ENCODE data around the gene COMTD1. TPM values are rescaled to one million over a fixed set of nuclear protein-coding genes. Genes with fewer than 3 reads are reported as not detected.
A peak's percentile ranks its signal among the peaks of the same experiment; 100 is the strongest.
"Not testable (repeated sequence)": the region's sequence is repeated elsewhere in the genome, so short reads cannot be mapped to it uniquely, and the experiment has no call there.

The COMTD1 gene
- total RNA-seq, 3 donors from 2014 or later (not counting 1 experiment from before 2014, with no cell fraction given), result 19.9 to 25.1 (median 20.1) TPM

GRCh38 chr10:75226656-75227055 lies 9.1 kb downstream of the COMTD1 start:
- H3K27ac ChIP-seq (ENCODE audit: low read length), result no peak overlapping the region

GRCh38 chr10:75226095-75226494 lies 9.7 kb downstream of the COMTD1 start:
- H3K27me3 ChIP-seq (ENCODE audit: control insufficient read depth, insufficient read depth, low read length), result no peaks in the 10 kb centered on the region
- Mint-ChIP-seq H3K36me3 (peaks cover 9% of the 10 kb centered on the region), H3K27ac (peak overlapping the region; percentile 57 to 81), H3K4me1 (peaks cover 40 to 41% of the 10 kb centered on the region in 2 donors), H3K27me3 (ENCODE audit: low read depth in 2 of 2) (no peaks in the 10 kb centered on the region), H3K9me3 (no peaks in the 10 kb centered on the region), H3K4me3 (no peak overlapping the region)
- WGBS (ENCODE audit: insufficient coverage), result 100% methylated on average over 2 of the region's 2 CpGs
- H3K9me3 ChIP-seq (ENCODE audit: control insufficient read depth, insufficient read depth, low read length), result no peaks in the 10 kb centered on the region
- H3K36me3 ChIP-seq (ENCODE audit: control insufficient read depth, insufficient read depth, low read length), result peaks cover 75% of the 10 kb centered on the region
- TF ChIP-seq CTCF (IDR thresholded peaks at IDR 0.05), result no peak
- intact Hi-C loops (cut with micrococcal nuclease), result no loop called here
- no peak overlapping the region for H3K27ac ChIP-seq (ENCODE audit: low read length)
- H3K4me1 ChIP-seq (ENCODE audit: control insufficient read depth, insufficient read depth, low read length), result no peaks in the 10 kb centered on the region
- DNase-seq (no peak), ATAC-seq (no peak)
- H3K4me3 ChIP-seq (ENCODE audit: low read length), result no peak overlapping the region

More at GRCh38 chr10:75226656-75227055, 9.1 kb downstream of the COMTD1 start:
- Mint-ChIP-seq H3K27me3 (ENCODE audit: low read depth in 2 of 2) (no peaks in the 10 kb centered on the region), H3K4me3 (no peak overlapping the region), H3K4me1 (peaks cover 40% of the 10 kb centered on the region in 2 donors), H3K9me3 (no peaks in the 10 kb centered on the region), H3K36me3 (peaks cover 6% of the 10 kb centered on the region), H3K27ac (peak overlapping the region; percentile 57 to 81)
- peaks cover 75% of the 10 kb centered on the region for H3K36me3 ChIP-seq (ENCODE audit: control insufficient read depth, insufficient read depth, low read length)
- no peak overlapping the region for H3K4me3 ChIP-seq (ENCODE audit: low read length)
- DNase-seq (no peak), ATAC-seq (no peak)
- intact Hi-C loops (cut with micrococcal nuclease), result no loop called here
- TF ChIP-seq CTCF (IDR thresholded peaks at IDR 0.05), result no peak
- H3K27me3 ChIP-seq (ENCODE audit: control insufficient read depth, insufficient read depth, low read length), result no peaks in the 10 kb centered on the region
- no peaks in the 10 kb centered on the region for H3K9me3 ChIP-seq (ENCODE audit: control insufficient read depth, insufficient read depth, low read length)
- H3K4me1 ChIP-seq (ENCODE audit: control insufficient read depth, insufficient read depth, low read length), result no peaks in the 10 kb centered on the region
- 88% methylated on average over 5 of the region's 5 CpGs for WGBS (ENCODE audit: insufficient coverage)

- WGBS (ENCODE audit: insufficient coverage), result 98% methylated on average over 2 of the region's 2 CpGs
- no peak overlapping the region for H3K4me3 ChIP-seq (ENCODE audit: low read length)
- intact Hi-C loops (cut with micrococcal nuclease), result no loop called here
- ATAC-seq, result no peak
- no peak overlapping the region for H3K4me3 Mint-ChIP-seq
- peaks cover 9% of the 10 kb centered on the region for H3K36me3 Mint-ChIP-seq
- peaks cover 74% of the 10 kb centered on the region for H3K36me3 ChIP-seq (ENCODE audit: control insufficient read depth, insufficient read depth, low read length)
- no peaks in the 10 kb centered on the region for H3K27me3 Mint-ChIP-seq (ENCODE audit: low read depth in 2 of 2)
- H3K27me3 ChIP-seq (ENCODE audit: control insufficient read depth, insufficient read depth, low read length), result no peaks in the 10 kb centered on the region
- no peak for TF ChIP-seq CTCF (IDR thresholded peaks at IDR 0.05)
- H3K9me3 Mint-ChIP-seq, result no peaks in the 10 kb centered on the region
- H3K27ac Mint-ChIP-seq, result peak overlapping the region; percentile 57 to 81
- H3K4me1 Mint-ChIP-seq, result peaks cover 29 to 34% of the 10 kb centered on the region in 2 donors
- DNase-seq, result no peak
- H3K9me3 ChIP-seq (ENCODE audit: control insufficient read depth, insufficient read depth, low read length), result no peaks in the 10 kb centered on the region
- no peak overlapping the region for H3K27ac ChIP-seq (ENCODE audit: low read length)
- no peaks in the 10 kb centered on the region for H3K4me1 ChIP-seq (ENCODE audit: control insufficient read depth, insufficient read depth, low read length)
These were observed 12.2 kb downstream of the COMTD1 start for GRCh38 chr10:75223507-75223906.

- 98% methylated on average over 6 of the region's 8 CpGs for WGBS (ENCODE audit: insufficient coverage)
- H3K27ac Mint-ChIP-seq; intact Hi-C loops (cut with micrococcal nuclease); ATAC-seq; H3K9me3 Mint-ChIP-seq; H3K9me3 ChIP-seq (ENCODE audit: control insufficient read depth, insufficient read depth, low read length); H3K4me3 ChIP-seq (ENCODE audit: low read length); H3K27me3 Mint-ChIP-seq (ENCODE audit: low read depth in 2 of 2); H3K4me3 Mint-ChIP-seq; DNase-seq; H3K36me3 Mint-ChIP-seq; H3K27ac ChIP-seq (ENCODE audit: low read length); H3K4me1 ChIP-seq (ENCODE audit: control insufficient read depth, insufficient read depth, low read length); H3K27me3 ChIP-seq (ENCODE audit: control insufficient read depth, insufficient read depth, low read length): not testable (repeated sequence)
- peaks cover 81% of the 10 kb centered on the region for H3K36me3 ChIP-seq (ENCODE audit: control insufficient read depth, insufficient read depth, low read length)
- peaks cover 25 to 34% of the 10 kb centered on the region in 2 donors for H3K4me1 Mint-ChIP-seq
These were observed 14.3 kb downstream of the COMTD1 start for GRCh38 chr10:75221492-75221891.

All from natural killer cell (primary cell).